Fibroblast of lung (primary cell): ENCODE data around the gene L3MBTL2. TPM values are rescaled to one million over a fixed set of nuclear protein-coding genes. Genes with fewer than 3 reads are reported as not detected.

Experiments
- DNase-seq, 2 donors: peaks; one replicate each; pipeline versions ENCODE4 v3.0.0 to v3.0.0-alpha.2; 2010; ENCODE audit warnings: low read depth in 2 of 2
- H2AFZ ChIP-seq: 2 replicates; pipeline ENCODE4 v1.5.1; 2012; ENCODE audit warnings: low read length, control low read depth, inconsistent platforms
- H3K27ac ChIP-seq: 2 replicates; pipeline ENCODE4 v1.5.1; 2011; ENCODE audit warnings: low read length, control low read depth; ENCODE audit not compliant: insufficient read depth
- H3K27me3 ChIP-seq: 2 replicates; pipeline ENCODE4 v1.5.1; 2011; ENCODE audit warnings: mild to moderate bottlenecking, low read length; ENCODE audit not compliant: control insufficient read depth, insufficient read depth
- H3K36me3 ChIP-seq: 2 replicates; pipeline ENCODE4 v1.5.1; 2011; ENCODE audit warnings: low read length; ENCODE audit not compliant: control insufficient read depth, insufficient read depth
- H3K4me1 ChIP-seq: 2 replicates; pipeline ENCODE4 v1.5.1; 2011; ENCODE audit warnings: low read length; ENCODE audit not compliant: control insufficient read depth, insufficient read depth; ENCODE audit errors: extremely low read depth
- H3K4me2 ChIP-seq: 2 replicates; pipeline ENCODE4 v1.5.1; 2011; ENCODE audit warnings: low read length, control low read depth; ENCODE audit not compliant: insufficient read depth; ENCODE audit errors: extremely low read depth
- H3K4me3 ChIP-seq, 4 experiments: fragments of 200-600 bp in 1 of 4; sonication (generic) in 1 of 4; replicated peaks in 1 of 4; 2 replicates each; pipeline ENCODE4 v1.5.1; 2011 to 2016; ENCODE audit warnings: low read length in 4 of 4, low read depth in 3 of 4, mild to moderate bottlenecking in 3 of 4, control low read depth in 2 of 4, inconsistent platforms in 1 of 4, mixed read lengths in 1 of 4; ENCODE audit not compliant: insufficient read depth in 1 of 4; ENCODE audit errors: control extremely low read depth in 1 of 4
- H3K79me2 ChIP-seq: 2 replicates; pipeline ENCODE4 v1.5.1; 2012; ENCODE audit warnings: mild to moderate bottlenecking, low read length, inconsistent platforms; ENCODE audit not compliant: control insufficient read depth, insufficient read depth
- H3K9ac ChIP-seq: 2 replicates; pipeline ENCODE4 v1.5.1; 2011; ENCODE audit warnings: mild to moderate bottlenecking, low read length, control low read depth; ENCODE audit not compliant: insufficient read depth
- H3K9me3 ChIP-seq: 2 replicates; pipeline ENCODE4 v1.5.1; 2012; ENCODE audit warnings: low read depth, low read length; ENCODE audit not compliant: control insufficient read depth, insufficient read depth
- H4K20me1 ChIP-seq: 2 replicates; pipeline ENCODE4 v1.5.1; 2011; ENCODE audit warnings: low read length; ENCODE audit not compliant: control insufficient read depth, insufficient read depth; ENCODE audit errors: extremely low read depth
- EZH2 ChIP-seq: IDR thresholded peaks from 2 replicates; pipeline ENCODE4 v1.5.1; 2012; ENCODE audit warnings: low read length, control low read depth, mild to moderate bottlenecking; ENCODE audit errors: missing control alignments
- polyA plus RNA-seq, 2 donors: library from polyadenylated mRNA; depleted of rRNA in 1 of 2; stranded (reverse) in 1 of 2; unstranded in 1 of 2; fragments of >200 nt; gene quantifications; 2 replicates each; pipeline ENCODE4 v1.2.1, GENCODE V29; 2011 to 2012; ENCODE audit warnings: missing spikeins in 1 of 2
- total RNA-seq: library from RNA; depleted of rRNA; stranded (reverse); fragments of >200 nt; gene quantifications from 2 replicates; pipeline ENCODE4 v1.2.1, GENCODE V29; 2014
- TF ChIP-seq, protein P1 (sequence below), 2 donors: IDR thresholded peaks in 1 of 2; conservative IDR thresholded peaks in 1 of 2; 1 replicate in 1 of 2; 2 replicates in 1 of 2; pipeline ENCODE4 v1.5.1; 2011 to 2012; ENCODE audit warnings: low read length in 2 of 2, control low read depth in 1 of 2, inconsistent platforms in 1 of 2, low read depth in 1 of 2, mild to moderate bottlenecking in 1 of 2

L3MBTL2 gene
- total and polyA plus RNA-seq, 2 donors (not counting 1 experiment from before 2014, with no cell fraction given): 16.0 to 19.3 TPM

DNA sequence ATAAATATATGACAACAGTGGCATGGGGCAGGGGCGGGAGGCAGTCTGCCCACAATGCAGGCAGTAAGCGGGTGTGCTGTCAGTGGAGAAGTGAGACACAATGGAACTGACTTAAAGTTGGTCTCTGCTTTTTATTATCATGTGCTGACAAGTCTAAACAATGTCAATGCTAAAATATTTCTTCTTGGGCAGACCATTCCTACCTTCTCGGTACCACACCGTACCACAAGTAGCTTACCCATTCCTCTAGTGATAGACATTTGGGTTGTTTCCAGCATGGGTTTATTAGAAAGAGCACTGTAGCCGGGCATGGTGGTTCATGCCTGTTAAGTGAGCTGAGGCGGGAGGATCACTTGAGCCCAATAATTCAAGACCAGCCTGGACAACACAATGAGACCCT, 38.2 kb downstream of the L3MBTL2 start:
- no peak overlapping the region for H3K4me2 ChIP-seq
- no peak overlapping the region for H3K9ac ChIP-seq
- no peak for DNase-seq
- no peak overlapping the region for H3K27ac ChIP-seq
- H3K27me3 ChIP-seq: no peaks in the 10 kb centered on the region
- H3K4me1 ChIP-seq: no peaks in the 10 kb centered on the region
- H2AFZ ChIP-seq: no peak overlapping the region
- no peak for TF ChIP-seq EZH2
- TF ChIP-seq, protein P1, sequence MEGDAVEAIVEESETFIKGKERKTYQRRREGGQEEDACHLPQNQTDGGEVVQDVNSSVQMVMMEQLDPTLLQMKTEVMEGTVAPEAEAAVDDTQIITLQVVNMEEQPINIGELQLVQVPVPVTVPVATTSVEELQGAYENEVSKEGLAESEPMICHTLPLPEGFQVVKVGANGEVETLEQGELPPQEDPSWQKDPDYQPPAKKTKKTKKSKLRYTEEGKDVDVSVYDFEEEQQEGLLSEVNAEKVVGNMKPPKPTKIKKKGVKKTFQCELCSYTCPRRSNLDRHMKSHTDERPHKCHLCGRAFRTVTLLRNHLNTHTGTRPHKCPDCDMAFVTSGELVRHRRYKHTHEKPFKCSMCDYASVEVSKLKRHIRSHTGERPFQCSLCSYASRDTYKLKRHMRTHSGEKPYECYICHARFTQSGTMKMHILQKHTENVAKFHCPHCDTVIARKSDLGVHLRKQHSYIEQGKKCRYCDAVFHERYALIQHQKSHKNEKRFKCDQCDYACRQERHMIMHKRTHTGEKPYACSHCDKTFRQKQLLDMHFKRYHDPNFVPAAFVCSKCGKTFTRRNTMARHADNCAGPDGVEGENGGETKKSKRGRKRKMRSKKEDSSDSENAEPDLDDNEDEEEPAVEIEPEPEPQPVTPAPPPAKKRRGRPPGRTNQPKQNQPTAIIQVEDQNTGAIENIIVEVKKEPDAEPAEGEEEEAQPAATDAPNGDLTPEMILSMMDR (conservative IDR thresholded peaks at IDR 0.05 in 1 of 2, IDR thresholded peaks at IDR 0.05 in 1 of 2; ENCODE audit: low read depth in 1 of 2, low read length in 2 of 2): no peak
- no peaks in the 10 kb centered on the region for H3K9me3 ChIP-seq
- no peaks in the 10 kb centered on the region for H3K79me2 ChIP-seq
- no peak overlapping the region for H3K4me3 ChIP-seq
- no peaks in the 10 kb centered on the region for H4K20me1 ChIP-seq
- H3K36me3 ChIP-seq: peaks cover 17% of the 10 kb centered on the region

GRCh38 chr22:41245917-41246499, 40.9 kb downstream of the L3MBTL2 start:
- no peaks in the 10 kb centered on the region for H3K27me3 ChIP-seq
- TF ChIP-seq EZH2: no peak
- TF ChIP-seq, protein P1 (conservative IDR thresholded peaks at IDR 0.05 in 1 of 2, IDR thresholded peaks at IDR 0.05 in 1 of 2; ENCODE audit: low read depth in 1 of 2, low read length in 2 of 2): no peak
- H3K4me2 ChIP-seq: no peak overlapping the region
- no peaks in the 10 kb centered on the region for H3K4me1 ChIP-seq
- no peaks in the 10 kb centered on the region for H3K79me2 ChIP-seq
- no peaks in the 10 kb centered on the region for H3K9me3 ChIP-seq
- no peak overlapping the region for H2AFZ ChIP-seq
- H3K9ac ChIP-seq: no peak overlapping the region
- H3K4me3 ChIP-seq: no peak overlapping the region
- no peak overlapping the region for H3K27ac ChIP-seq
- no peaks in the 10 kb centered on the region for H4K20me1 ChIP-seq
- H3K36me3 ChIP-seq: peaks cover 36% of the 10 kb centered on the region
- DNase-seq: no peak

DNA sequence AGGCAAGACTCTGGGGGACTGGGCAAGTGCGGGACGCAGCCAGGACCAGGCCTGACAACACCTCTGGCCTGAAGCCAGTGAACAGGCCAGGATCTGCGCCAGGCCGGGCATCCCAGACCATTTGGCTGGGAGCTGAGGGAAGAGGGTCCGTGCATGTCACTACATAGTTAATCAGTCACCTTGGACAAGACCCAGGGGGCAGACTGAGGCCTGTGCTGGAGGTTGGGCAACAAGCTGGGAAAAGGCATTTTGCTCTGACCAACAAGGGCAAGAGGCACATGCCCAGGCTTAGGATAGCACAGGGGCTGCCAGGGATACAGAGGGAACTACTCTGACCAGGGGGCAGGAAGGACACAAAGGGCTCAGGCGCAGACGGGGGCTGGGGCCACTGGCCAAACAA, 42.6 kb downstream of the L3MBTL2 start:
- no peak overlapping the region for H2AFZ ChIP-seq
- no peaks in the 10 kb centered on the region for H4K20me1 ChIP-seq
- H3K4me3 ChIP-seq: no peak overlapping the region
- H3K36me3 ChIP-seq: peaks cover 41% of the 10 kb centered on the region
- TF ChIP-seq, protein P1 (conservative IDR thresholded peaks at IDR 0.05 in 1 of 2, IDR thresholded peaks at IDR 0.05 in 1 of 2; ENCODE audit: low read depth in 1 of 2, low read length in 2 of 2): no peak
- TF ChIP-seq EZH2: no peak
- H3K27me3 ChIP-seq: no peaks in the 10 kb centered on the region
- no peaks in the 10 kb centered on the region for H3K9me3 ChIP-seq
- DNase-seq: no peak
- no peaks in the 10 kb centered on the region for H3K4me1 ChIP-seq
- H3K4me2 ChIP-seq: no peak overlapping the region
- no peak overlapping the region for H3K9ac ChIP-seq
- H3K79me2 ChIP-seq: no peaks in the 10 kb centered on the region
- H3K27ac ChIP-seq: no peak overlapping the region
